WTC11 (cell line): ENCODE results near the gene PILRB. TPM values are rescaled to one million over a fixed set of nuclear protein-coding genes. Genes with fewer than 3 reads are reported as not detected.

Experiments
- ATAC-seq: fragments of 200-7000 bp; cut with Tn5 transposase; 2 replicates; pipeline ENCODE4 v1.10.0; 2021; ENCODE audit warnings: mild to moderate bottlenecking, moderate library complexity
- CTCF ChIA-PET: fragments of 300-600 bp; sonication (Branson Sonifier 250); formaldehyde crosslinking; loops from one replicate; lab custom pipeline; 2021; ENCODE audit warnings: antibody characterized with exemption; lab: Charles Lee
- POLR2A ChIA-PET: fragments of 350-600 bp; sonication (Branson Sonifier 250); formaldehyde crosslinking; loops from one replicate; lab custom pipeline; 2021; ENCODE audit warnings: antibody characterized with exemption; lab: Charles Lee
- DNase-seq: peaks from one replicate; pipeline ENCODE4 v3.0.0; 2021; ENCODE audit warnings: low spot score
- H3K27ac Mint-ChIP-seq: 2 replicates; pipeline ENCODE4 v1.8.0; 2021; ENCODE audit warnings: mixed read lengths
- H3K27me3 Mint-ChIP-seq: 2 replicates; pipeline ENCODE4 v1.8.0; 2021; ENCODE audit warnings: low read depth, mild to moderate bottlenecking, moderate library complexity, mixed read lengths
- H3K36me3 Mint-ChIP-seq: 2 replicates; pipeline ENCODE4 v1.8.0; 2021; ENCODE audit warnings: mixed read lengths
- H3K4me1 Mint-ChIP-seq: 2 replicates; pipeline ENCODE4 v1.8.0; 2022; ENCODE audit warnings: mixed read lengths
- H3K4me3 Mint-ChIP-seq: 2 replicates; pipeline ENCODE4 v1.8.0; 2021; ENCODE audit warnings: mild to moderate bottlenecking, moderate library complexity, mixed read lengths
- H3K9me3 Mint-ChIP-seq: 2 replicates; pipeline ENCODE4 v1.8.0; 2021; ENCODE audit warnings: mixed read lengths
- AFF4 ChIP-seq: sonication (generic); formaldehyde crosslinking; IDR thresholded peaks from 2 replicates; pipeline ENCODE4 v1.8.1; 2023; ENCODE audit warnings: mild to moderate bottlenecking, missing genetic modification reagents, borderline replicate concordance
- ARID4B ChIP-seq: sonication (generic); formaldehyde crosslinking; IDR thresholded peaks from 2 replicates; pipeline ENCODE4 v1.8.0; 2023; ENCODE audit warnings: missing genetic modification reagents, mild to moderate bottlenecking, borderline replicate concordance
- ATF2 ChIP-seq: sonication (generic); formaldehyde crosslinking; IDR thresholded peaks from 2 replicates; pipeline ENCODE4 v1.8.1; 2022; ENCODE audit warnings: low read depth, missing genetic modification reagents, borderline replicate concordance
- CREM ChIP-seq: sonication (generic); formaldehyde crosslinking; IDR thresholded peaks from 2 replicates; pipeline ENCODE4 v1.8.1; 2022; ENCODE audit warnings: mild to moderate bottlenecking, missing genetic modification reagents, moderate library complexity
- E2F4 ChIP-seq: sonication (generic); formaldehyde crosslinking; IDR thresholded peaks from 2 replicates; pipeline ENCODE4 v1.8.1; 2022; ENCODE audit warnings: low read depth, mild to moderate bottlenecking, moderate library complexity, missing genetic modification reagents, borderline replicate concordance
- HMGA2 ChIP-seq: fragments of 250-450 bp; sonication (Bioruptor Pico); IDR thresholded peaks from 2 replicates; pipeline ENCODE4 v1.4.0; 2021; ENCODE audit warnings: mild to moderate bottlenecking, moderate library complexity
- PRDM15 ChIP-seq: sonication (generic); formaldehyde crosslinking; IDR thresholded peaks from 2 replicates; pipeline ENCODE4 v1.8.0; 2022; ENCODE audit warnings: missing genetic modification reagents
- SMAD3 ChIP-seq: sonication (generic); formaldehyde crosslinking; IDR thresholded peaks from 2 replicates; pipeline ENCODE4 v1.8.0; 2022; ENCODE audit warnings: missing genetic modification reagents, mild to moderate bottlenecking, borderline replicate concordance
- STAT6 ChIP-seq: sonication (generic); formaldehyde crosslinking; conservative IDR thresholded peaks from 2 replicates; pipeline ENCODE4 v1.8.1; 2023; ENCODE audit warnings: mild to moderate bottlenecking, low read depth, missing genetic modification reagents, moderate library complexity
- ZNF121 ChIP-seq: sonication (generic); formaldehyde crosslinking; IDR thresholded peaks from 2 replicates; pipeline ENCODE4 v1.8.0; 2023; ENCODE audit warnings: missing genetic modification reagents
- ZNF219 ChIP-seq: sonication (generic); formaldehyde crosslinking; IDR thresholded peaks from 2 replicates; pipeline ENCODE4 v1.8.0; 2023; ENCODE audit warnings: missing genetic modification reagents, mild to moderate bottlenecking, borderline replicate concordance
- ZNF263 ChIP-seq: sonication (generic); formaldehyde crosslinking; IDR thresholded peaks from 2 replicates; pipeline ENCODE4 v1.8.1; 2022; ENCODE audit warnings: low read depth, mild to moderate bottlenecking, moderate library complexity, missing genetic modification reagents
- ZNF281 ChIP-seq: sonication (generic); formaldehyde crosslinking; IDR thresholded peaks from 2 replicates; pipeline ENCODE4 v1.8.0; 2023; ENCODE audit warnings: mild to moderate bottlenecking, missing genetic modification reagents
- total RNA-seq: library from RNA; stranded (reverse); gene quantifications from 3 replicates; pipeline ENCODE4 v1.2.3, GENCODE V29; 2021

Gene PILRB
- total RNA-seq, 1 experiment from 2014 or later = 30.7 TPM

- Mint-ChIP-seq H3K4me1 (peaks cover 3% of the 10 kb centered on the region; the same call in 1 of the 2 replicates), H3K27ac (no peak overlapping the region), H3K27me3 (peaks cover 3% of the 10 kb centered on the region), H3K4me3 (no peak overlapping the region), H3K9me3 (no peaks in the 10 kb centered on the region), H3K36me3 (no peaks in the 10 kb centered on the region)
- TF ChIP-seq PRDM15 (CRISPR knock-in tag) (no peak), ZNF121 (no peak), ZNF281 (CRISPR knock-in tag) (no peak), SMAD3 (no peak), ARID4B (no peak), E2F4 (no peak), ZNF263 (CRISPR knock-in tag) (no peak), CREM (CRISPR knock-in tag) (no peak), ATF2 (CRISPR knock-in tag) (no peak), HMGA2 (CRISPR knock-in tag) (no peak), AFF4 (CRISPR knock-in tag) (no peak), STAT6 (CRISPR knock-in tag) (no peak), ZNF219 (CRISPR knock-in tag) (no peak)
- ChIA-PET CTCF (interaction anchor here (0.5 to 1.2 kb wide), 2 partner anchors 18 to 89 kb away, joined by 4 to 5 read pairs; partner anchors contain the start of gene TSC22D4), POLR2A (no interaction called here)
- no peak for DNase-seq
- no peak for ATAC-seq
Measured at GRCh38 chr7:100390286-100391009, 32.5 kb downstream of the PILRB start.
